ENCODE results near the gene GNL2.
"Not testable (repeated sequence)": the region's sequence is repeated elsewhere in the genome, so short reads cannot be mapped to it uniquely, and the experiment has no call there.

The GNL2 gene

DNA sequence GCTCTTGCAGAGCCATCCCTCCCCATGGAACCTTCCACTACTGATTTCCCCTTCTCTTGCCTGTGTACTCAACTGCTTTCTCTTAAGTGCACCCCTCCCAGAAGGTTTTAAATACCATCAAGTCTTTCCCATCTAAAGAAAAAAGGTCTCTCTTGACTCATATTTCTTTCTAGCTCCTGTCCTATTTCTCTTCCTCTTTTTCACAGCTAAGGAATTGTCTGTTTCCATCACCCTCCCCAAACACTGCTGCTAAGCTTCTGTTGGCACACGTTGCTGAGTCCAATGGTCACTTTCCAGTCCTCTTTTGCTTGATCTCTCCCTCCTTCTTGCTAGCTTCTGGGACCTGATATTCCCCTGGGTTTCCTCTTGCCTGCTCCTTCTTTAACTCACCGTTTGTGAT is 13.3 kb upstream of the GNL2 start:
- no peak for DNase-seq (ENCODE audit: low read depth in 3 of 3, low spot score in 1 of 3)

DNA sequence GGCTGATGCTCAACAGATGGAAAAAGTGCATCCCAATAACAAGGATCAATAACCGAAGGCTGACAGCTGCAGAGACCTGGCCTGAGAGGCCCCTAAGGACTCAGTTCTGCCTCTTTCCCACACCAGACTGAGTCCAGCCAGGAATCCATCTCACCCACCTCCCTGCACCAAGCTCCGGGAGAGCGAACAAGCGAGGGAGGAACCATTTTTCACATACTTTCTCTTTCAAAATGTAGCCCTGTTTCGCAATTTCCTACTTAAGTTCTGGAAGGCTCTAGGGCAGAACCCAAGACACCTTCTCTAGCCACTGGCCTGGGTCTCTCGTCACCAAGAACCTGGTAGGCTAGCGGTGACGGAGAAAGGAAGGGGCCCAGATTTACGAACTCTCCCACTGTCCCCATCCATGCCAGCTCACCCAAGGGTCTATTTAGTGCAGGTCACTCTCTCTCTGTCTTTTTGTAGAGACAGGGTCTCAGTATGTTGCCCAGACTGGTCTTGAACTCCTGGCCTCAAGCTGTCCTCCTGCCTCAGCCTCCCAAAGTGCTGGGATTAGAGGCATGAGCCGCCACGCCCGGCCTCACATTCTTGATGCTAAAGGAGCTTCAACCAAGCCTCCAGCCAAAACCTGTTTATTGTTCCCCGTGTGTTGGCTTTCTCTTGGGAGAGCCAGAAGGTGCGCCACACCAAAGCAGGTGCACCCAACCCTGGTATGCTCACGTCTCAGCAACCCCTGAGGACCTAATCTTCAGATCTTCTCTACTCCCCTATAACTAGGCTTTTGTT is 10.9 kb upstream of the GNL2 start:
- DNase-seq (ENCODE audit: low read depth in 3 of 3, low spot score in 1 of 3): no peak

DNA sequence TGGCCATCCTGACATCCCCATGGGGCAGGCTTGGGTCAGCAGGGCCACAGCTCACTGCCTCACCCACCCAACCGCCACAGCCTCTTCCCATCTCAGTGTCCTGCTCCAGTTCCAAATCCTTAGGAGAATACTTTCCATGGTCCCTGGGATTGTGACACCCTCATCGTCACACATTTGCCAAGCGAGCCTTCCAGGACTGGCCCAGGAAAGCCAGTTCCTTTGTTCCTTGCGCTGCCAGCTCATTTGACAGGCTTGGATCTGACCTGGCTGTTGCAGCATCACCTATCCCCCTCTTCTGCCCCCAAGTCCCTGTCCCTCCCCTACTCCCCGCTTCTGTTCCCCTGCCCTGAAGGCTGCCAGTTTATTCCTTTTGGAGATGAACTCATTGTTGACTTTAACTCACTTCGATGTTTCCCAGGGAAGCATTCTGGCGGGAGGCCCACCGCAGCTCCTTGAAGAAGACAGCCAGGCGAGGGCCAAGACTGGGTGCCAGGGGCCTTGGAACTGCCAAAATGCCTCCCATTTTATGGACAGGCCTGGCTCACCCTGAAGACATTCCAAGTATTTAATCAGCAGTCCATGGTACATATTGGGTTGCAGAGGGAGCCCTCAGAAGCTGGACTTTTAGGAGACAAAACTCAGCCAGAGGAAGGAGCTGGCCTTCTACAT is 10.2 kb upstream of the GNL2 start:
- DNase-seq (ENCODE audit: low read depth in 3 of 3, low spot score in 1 of 3): no peak

DNA sequence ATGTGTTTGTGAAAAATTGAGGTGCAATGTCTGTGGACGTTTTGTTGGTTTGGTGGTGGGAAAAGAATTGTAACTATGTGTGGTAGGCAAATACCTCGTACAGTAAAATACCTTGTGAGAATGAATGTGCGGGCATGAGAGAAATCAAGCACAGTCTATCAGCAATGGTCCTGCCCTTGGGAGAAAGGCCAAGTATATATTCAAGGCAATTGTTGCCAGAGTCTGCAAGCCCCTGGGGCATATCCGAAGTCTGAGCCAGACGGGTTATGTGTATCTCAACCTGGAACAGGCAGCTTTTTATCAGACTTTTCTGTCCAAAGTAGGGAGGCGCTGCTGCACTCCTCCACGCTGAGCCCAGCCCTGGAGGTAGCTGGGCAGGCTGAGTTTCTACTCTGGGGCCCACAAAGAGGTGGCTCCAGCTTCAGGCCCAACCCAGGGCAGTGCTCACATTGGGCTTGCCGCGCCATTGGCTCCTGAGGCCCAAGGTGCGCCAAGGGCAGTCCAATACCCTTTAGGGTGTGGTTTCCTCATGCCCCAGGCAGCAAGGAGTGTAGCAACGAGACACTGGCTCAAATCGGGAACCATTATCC is 9.4 kb upstream of the GNL2 start:
- no peak for DNase-seq (ENCODE audit: low read depth in 3 of 3, low spot score in 1 of 3)

DNA sequence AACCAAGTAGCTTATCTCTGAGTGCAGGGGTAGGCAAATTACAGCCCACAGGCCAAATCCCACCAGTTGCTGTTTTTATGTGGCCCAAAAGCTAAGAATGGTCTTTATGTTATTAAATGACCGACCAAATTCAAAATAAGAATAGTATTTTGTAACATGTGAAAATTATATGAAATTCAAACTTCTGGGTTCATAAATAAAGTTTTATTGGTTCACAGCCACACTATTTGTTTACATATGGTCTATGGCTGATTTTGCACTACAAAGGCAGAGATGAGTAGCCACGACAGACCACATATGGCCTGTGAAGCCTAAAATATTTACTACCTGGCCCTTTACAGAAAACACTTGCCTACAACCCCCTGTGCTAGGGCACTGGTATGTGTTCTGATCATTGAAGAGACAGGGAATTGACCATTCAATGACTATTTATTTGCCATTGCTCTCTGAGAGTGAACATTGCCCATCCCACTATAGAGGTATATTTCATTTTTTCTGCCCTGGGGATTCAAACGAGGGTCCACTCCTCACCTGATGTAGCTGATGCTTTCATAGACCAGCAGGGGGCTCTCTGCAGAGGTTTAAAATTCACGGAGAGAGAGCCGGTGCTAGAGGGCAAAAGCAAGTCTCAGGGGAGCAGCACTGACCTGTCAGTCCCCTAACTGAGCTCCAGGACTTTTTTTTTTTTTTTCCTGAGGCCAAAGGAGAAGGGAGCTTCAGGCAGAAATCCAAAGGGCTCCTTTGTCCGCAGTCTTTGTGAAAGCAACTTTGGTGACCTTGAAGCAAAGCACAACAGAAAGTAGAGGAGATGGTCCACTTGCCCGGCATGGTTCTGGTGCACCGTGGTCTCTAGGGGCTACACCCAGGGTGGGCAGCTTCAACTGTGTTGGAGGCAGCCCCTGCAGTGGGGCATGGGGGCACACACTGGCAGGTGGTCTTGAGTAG is 7.3 kb upstream of the GNL2 start:
- no peak for DNase-seq (ENCODE audit: low read depth in 3 of 3, low spot score in 1 of 3)

DNA sequence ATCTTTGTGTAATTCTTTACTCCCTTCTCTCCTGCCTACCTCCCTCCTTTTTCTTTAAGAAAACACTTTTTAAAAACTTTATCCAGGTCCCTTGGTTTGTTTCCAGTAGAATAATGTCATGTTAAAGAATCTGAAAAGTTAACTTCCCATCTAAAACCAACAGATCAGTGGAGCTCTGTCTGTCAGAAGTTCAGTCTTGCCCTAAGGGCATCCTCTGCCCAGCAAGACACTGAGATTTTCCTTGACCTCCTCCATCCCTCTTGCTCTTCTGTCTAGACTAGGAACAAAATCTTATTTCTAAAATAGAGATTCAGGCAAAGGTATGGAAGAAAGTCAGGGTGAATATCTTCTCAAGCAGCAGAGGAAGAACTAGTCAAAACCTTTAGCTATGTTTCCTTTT is 5.7 kb upstream of the GNL2 start:
- DNase-seq (ENCODE audit: low read depth in 3 of 3, low spot score in 1 of 3): no peak

DNA sequence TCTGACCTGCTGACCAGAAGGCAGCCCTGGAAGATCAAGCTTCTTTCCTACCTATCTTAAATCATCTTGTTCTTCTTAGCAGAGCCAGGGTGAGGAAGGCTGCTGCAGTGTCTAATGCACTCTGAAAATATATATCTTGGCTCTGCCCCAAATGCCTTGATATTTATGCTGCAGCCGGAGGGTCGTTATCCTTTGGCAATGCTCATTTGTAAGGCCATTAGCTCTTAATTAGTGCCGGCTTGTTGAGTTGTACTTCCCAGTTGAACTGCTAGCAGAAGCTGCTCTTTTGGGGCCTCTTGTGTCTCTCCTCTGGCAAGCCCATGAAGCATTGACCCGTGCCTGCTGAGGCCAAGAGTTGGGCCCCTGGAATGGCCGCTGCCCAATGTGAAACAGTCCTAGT is 4.2 kb upstream of the GNL2 start:
- DNase-seq (ENCODE audit: low read depth in 3 of 3, low spot score in 1 of 3): no peak

DNA sequence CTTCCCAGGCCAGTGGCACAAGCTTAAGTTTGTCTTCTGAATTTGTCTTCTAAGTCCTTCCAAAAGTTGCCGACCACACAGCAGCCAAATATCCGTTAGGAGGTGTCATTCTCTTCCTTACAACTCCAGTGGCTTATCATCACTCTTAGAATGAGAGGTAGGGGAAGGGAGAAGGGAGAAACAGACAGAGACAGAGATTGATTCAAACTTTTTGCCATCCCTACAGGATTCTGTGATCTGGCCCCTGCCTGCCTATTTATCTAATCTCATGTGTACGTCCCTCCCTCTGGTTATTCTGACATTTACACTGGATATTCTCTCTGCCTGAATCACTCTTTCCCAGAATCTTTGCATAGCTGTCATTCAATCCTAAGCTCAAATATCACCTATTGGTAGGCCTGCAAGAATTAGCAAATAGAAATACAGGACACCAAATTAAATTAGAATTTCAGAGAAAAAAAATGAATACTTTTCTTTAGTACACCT is 488 bp upstream of the GNL2 start:
- DNase-seq (ENCODE audit: low read depth in 3 of 3, low spot score in 1 of 3): no peak

DNA sequence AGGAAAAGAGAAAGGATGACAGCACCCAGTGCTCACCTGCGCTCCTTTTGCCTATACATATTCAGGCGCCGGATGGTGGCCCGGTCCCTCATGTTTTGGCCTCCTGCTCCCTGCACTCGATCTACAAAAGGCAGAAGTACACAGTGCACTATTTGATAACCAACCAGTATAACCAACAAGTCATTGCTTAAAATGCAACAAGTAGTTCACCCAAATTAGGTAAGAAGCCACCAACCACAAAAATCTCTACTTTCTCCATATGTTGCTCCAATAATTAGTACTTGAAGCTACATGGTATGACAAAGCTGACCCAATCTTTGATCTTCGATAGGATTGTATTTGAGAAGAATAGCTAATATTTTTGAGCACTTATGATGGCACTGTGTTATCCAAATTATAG is 2.0 kb downstream of the GNL2 start:
- no peak for DNase-seq (ENCODE audit: low read depth in 3 of 3, low spot score in 1 of 3)

DNA sequence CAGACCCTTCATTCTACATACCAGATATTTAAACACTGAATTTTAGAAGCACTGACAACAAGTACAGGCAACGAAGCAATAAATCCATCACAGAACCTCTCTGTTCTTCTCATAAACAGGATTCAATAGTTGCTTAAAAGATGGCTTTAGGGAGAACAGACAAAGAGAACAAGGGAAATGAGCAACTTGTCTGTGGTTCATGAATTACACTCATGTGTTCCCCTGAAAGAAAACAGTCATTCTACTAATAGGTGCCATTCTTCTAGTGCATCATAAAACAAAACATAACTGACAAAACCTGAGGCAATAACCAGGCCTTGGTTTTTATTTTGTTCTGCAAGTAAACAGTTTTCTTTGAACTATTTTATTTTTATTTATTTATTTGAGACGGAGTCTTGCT is 6.8 kb downstream of the GNL2 start:
- no peak for DNase-seq (ENCODE audit: low read depth in 3 of 3, low spot score in 1 of 3)

DNA sequence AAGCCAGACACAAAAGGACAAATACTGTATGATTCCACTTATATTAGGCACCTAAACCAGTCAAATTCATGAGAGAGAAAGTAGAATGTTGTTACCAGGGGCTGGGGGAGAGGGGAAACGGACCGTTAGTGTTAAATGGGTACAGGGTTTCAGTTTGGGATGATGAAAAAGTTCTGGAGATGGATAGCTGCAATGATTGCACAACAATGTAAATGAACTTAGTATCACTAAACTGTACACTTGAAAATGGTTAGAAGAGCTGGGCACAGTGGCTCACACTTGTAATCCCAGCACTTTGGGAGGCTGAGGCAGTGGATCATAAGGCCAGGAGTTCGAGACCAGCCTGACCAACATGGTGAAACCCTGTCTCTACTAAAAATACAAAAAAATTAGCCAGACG is 11.2 kb downstream of the GNL2 start:
- not testable (repeated sequence) for DNase-seq (ENCODE audit: low read depth in 3 of 3, low spot score in 1 of 3)

DNA sequence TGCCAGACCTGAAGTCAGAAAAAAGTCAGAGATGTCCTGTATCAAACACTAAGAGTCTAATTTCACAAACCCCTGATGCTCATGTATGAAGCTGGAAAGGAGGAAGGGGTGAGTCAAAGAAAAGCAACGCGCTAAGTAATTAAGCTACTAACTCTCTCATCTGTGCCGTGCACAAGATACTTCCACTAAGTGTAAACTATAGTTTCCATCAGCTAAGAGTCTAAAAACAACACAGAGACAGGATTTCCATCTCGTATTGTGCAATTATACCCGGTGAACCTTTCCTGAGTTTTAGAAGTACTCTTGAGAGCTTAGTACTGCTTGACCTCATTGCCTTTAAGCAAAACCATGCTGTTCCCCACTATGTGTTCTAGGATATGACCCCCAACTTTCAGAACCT is 20.0 kb downstream of the GNL2 start:
- DNase-seq (ENCODE audit: low read depth in 3 of 3, low spot score in 1 of 3): no peak

DNA sequence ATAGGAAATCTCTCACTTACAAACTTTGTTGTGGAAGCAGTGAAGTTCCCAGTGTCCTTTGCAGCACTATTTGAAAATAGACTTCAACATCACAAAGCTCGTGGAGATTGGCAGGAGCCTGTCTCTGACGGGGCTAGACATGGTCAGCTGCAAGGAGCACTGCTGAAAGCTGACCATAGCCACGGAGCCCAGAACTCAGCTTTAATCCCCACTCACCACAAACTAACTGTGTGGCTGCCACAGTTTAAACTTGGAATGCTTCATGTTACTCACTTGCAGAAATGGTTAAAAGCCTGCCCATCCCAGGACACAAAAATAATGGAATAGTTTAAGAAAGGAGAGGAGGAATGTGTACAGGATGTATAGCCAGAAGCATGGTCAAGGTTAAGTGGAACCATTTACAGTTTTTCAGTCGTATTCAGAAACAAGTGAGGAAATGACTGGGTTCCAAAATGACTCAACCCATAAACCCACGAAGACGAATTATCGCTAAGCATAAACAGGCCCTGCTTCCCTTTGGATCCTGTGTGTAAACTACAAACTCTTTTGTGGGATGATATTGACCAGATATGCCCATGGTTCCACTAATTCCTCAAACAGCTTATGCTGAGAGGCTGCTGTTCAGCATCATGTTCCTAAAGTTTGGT is 20.8 kb downstream of the GNL2 start:
- DNase-seq (ENCODE audit: low read depth in 3 of 3, low spot score in 1 of 3): no peak

DNA sequence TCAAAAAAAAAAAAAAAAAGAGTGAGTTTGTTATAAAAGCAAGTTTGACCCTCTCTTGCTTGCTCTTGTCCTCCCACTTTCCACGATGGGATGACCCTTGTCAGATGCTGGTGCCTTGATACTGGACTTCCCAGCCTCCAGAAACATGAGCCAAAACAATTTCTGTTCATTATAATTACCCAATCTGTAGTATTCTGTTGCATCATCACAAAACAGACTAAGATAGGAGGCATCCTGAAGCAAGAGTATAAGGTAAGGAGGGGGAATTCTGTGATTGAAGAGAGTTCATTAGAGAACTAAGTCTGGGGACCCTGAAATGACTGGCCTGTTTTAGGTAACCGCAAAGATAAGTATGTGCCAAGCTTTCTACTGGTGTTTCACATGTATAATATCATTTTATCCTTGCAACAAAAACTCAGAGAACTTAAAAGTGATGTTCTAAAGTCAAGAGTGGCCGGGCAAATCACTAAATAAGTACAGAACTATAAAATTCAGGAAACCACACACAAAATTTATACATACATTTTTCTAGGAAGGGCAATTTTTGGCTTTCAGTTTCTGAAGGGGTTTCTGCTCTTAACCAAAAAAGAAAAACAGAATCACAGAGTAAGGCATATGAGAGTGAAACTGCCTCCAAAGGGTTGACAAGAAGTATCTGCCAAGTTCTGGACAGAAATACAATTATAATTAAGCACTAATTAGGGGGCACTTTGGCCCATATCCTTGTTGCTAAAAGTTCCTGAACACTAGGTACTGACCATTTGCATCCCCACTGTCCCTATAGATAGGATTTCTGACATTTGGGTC is 25.0 kb downstream of the GNL2 start:
- DNase-seq (ENCODE audit: low read depth in 3 of 3, low spot score in 1 of 3): no peak

DNA sequence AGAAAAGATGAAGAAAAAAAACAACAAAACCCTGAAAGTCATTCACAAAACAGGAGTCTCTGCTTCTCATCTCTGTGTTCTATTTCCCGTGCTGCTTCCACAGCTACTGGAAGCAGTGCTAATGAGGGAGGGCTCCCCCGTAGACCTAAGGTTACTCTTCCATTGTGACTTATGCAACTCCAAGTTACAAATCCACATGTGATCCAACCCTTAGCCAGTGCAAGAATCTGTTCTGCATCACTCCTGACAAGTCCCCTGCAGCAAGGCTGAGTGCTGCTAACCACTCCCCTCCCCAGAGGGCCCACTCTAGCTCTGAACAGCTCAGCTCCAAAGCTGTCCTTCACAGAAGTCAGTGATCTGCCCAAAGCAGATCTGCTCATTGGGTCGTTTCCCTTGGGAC is 28.7 kb downstream of the GNL2 start:
- no peak for DNase-seq (ENCODE audit: low read depth in 3 of 3, low spot score in 1 of 3)

DNA sequence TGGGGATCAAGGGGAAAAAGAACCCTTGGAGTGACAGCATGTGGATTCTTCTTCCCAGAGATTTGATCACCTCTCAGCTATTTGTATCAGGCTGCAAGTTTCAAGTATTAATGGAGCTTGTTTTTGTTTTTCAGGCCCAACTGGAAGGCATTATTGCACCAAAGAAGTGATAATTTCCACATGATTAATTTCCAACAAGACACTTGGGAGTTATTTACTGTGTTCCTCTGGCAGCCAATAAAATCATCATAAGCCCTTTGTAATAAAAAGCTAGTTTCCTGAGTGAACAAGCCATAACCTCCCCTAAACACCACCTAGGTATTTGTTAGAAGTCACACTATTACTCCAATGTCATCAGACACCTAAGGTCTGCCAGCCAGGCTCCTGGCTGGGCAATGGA is 30.8 kb downstream of the GNL2 start:
- DNase-seq (ENCODE audit: low read depth in 3 of 3, low spot score in 1 of 3): no peak

DNA sequence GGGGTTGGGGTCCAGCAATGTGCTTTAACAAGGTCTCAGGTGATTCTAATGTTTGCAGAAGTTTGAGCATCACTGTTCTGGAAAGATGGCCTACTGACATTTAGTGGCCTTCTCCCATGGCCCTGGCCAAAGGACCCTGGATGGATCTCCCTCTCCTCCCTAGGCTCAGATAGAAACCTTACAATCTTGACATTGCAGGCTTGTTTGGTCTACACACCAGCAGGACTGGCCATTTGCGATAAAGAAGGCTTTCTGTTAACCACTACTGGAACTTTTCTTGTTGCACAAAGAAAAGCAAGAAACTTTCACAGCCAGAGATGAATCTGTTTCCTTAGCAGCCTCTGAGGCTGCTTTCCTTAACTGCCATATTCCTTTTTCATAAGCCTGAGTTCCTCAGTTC is 32.8 kb downstream of the GNL2 start:
- DNase-seq (ENCODE audit: low read depth in 3 of 3, low spot score in 1 of 3): no peak

DNA sequence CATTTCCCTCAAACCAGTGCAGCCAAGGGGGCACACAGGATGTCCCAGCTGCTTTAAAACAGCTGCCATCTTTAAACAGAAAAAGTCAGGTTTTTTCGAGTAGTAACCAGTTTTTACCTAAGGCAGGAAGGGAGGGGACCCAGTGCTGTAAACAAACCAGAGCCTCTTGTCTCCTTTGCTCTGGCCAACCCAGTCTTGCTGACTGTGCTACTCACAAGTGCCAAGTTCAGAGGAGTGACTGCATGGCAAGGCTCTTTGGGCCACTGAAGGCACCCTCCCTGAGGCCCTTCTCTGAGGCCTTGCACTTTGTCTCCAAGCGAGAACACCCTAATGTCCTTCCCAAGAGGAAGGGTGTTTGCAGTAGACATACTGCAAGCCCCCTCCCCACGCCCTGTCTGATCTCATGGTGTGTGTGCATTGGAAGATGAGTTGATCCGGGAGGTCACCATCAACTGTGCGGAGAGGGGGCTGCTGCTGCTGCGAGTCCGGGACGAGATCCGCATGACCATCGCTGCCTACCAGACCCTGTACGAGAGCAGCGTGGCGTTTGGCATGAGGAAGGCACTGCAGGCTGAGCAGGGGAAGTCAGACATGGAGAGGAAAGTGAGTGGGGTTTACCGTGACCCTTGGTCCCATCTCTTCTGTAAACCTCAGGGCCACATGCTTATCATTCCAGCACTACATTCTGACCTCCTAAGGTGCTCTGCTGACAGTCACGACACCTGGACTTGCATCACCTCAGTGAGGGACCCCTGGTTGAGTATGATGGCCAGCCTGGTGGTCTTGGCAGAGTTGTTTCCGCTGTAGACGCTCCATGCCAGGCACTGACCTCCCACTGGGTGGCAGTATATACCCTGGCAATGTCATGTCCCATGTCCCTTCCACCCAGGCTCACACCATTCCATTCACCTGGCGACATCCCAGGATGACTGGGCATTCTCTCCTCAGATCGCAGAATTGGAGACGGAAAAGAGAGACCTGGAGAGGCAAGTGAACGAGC is 34.3 kb downstream of the GNL2 start:
- DNase-seq (ENCODE audit: low read depth in 3 of 3, low spot score in 1 of 3): no peak
